GM12878 (cell line): ENCODE results near the gene VGLL4. TPM values are rescaled to one million over a fixed set of nuclear protein-coding genes. Genes with fewer than 3 reads are reported as not detected.

Experiments used
- ATAC-seq: fragments of 200-7000 bp; cut with Tn5 transposase; 3 replicates; pipeline ENCODE4 v1.9.1; 2020; ENCODE audit warnings: mild to moderate bottlenecking, moderate library complexity
- BruUV-seq: library from RNA; stranded (reverse); fragments of 400-500 nt; replicated peaks from 2 replicates; lab custom pipeline; 2021; lab: Mats Ljungman, UMichigan
- CTCF ChIA-PET: fragments of 300-600 bp; sonication (Branson Sonifier 250); formaldehyde crosslinking; extraction: SDS; loops from one replicate; lab custom pipeline; 2021; ENCODE audit warnings: inconsistent platforms; lab: Yijun Ruan, JAX
- POLR2A ChIA-PET: fragments of 350-600 bp; formaldehyde crosslinking; extraction: SDS; loops from one replicate; lab custom pipeline; 2021; ENCODE audit warnings: inconsistent platforms; lab: Charles Lee
- RAD21 ChIA-PET: fragments of 300-600 bp; sonication (Branson Sonifier 250); formaldehyde crosslinking; loops from one replicate; lab custom pipeline; 2023; ENCODE audit warnings: antibody characterized with exemption; ENCODE audit not compliant: unreplicated experiment; lab: Charles Lee
- SMC1A ChIA-PET: fragments of 300-600 bp; sonication (Branson Sonifier 250); formaldehyde crosslinking; loops from one replicate; lab custom pipeline; 2023; ENCODE audit not compliant: unreplicated experiment, uncharacterized antibody; lab: Charles Lee
- DNase-seq: peaks from one replicate; pipeline ENCODE4 v3.0.0-alpha.2; 2011; ENCODE audit warnings: low read depth, low spot score
- FAIRE-seq: peaks from 3 replicates; lab custom pipeline; 2011; peaks lifted over from hg19 to GRCh38; lab: Jason Lieb, UNC
- H2AFZ ChIP-seq: 2 replicates; pipeline ENCODE4 v1.6.0; 2011; ENCODE audit warnings: low read depth, low read length, control low read depth; ENCODE audit not compliant: control insufficient read depth
- H3K27ac ChIP-seq: 2 replicates; pipeline ENCODE4 v1.5.1; 2011; ENCODE audit warnings: control low read depth; ENCODE audit not compliant: control insufficient read depth, insufficient read depth
- H3K27me3 ChIP-seq, 2 experiments: replicated peaks in 1 of 2; 2 replicates each; pipeline versions ENCODE4 v1.6.0 to v1.6.1; 2011; ENCODE audit warnings: low read length in 1 of 2; ENCODE audit not compliant: control insufficient read depth in 2 of 2, insufficient read depth in 2 of 2
- H3K36me3 ChIP-seq, 2 experiments: 2 replicates each; pipeline ENCODE4 v1.5.1; 2011; ENCODE audit warnings: low read length in 1 of 2; ENCODE audit not compliant: control insufficient read depth in 2 of 2, insufficient read depth in 2 of 2
- H3K4me1 ChIP-seq: 2 replicates; pipeline ENCODE4 v1.6.1; 2011; ENCODE audit warnings: mild to moderate bottlenecking, low read length, moderate library complexity, mixed read lengths; ENCODE audit not compliant: control insufficient read depth, insufficient read depth
- H3K4me2 ChIP-seq: 2 replicates; pipeline ENCODE4 v1.6.0; 2011; ENCODE audit warnings: control low read depth; ENCODE audit not compliant: control insufficient read depth, insufficient read depth
- H3K4me3 ChIP-seq: fragments of 200-600 bp; sonication (generic); 2 replicates; pipeline ENCODE4 v1.5.1; 2016
- H3K79me2 ChIP-seq: 2 replicates; pipeline ENCODE4 v1.6.0; 2011; ENCODE audit warnings: low read length; ENCODE audit not compliant: control insufficient read depth, insufficient read depth
- H3K9ac ChIP-seq: 2 replicates; pipeline ENCODE4 v1.8.0; 2011; ENCODE audit warnings: low read length, control low read depth, mixed read lengths; ENCODE audit not compliant: control insufficient read depth, insufficient read depth
- H3K9me3 ChIP-seq: replicated peaks from 3 replicates; pipeline ENCODE4 v1.5.1; 2011; ENCODE audit warnings: mild to moderate bottlenecking, low read length; ENCODE audit not compliant: control insufficient read depth, insufficient read depth
- H4K20me1 ChIP-seq: 2 replicates; pipeline ENCODE4 v1.6.0; 2011; ENCODE audit not compliant: control insufficient read depth, insufficient read depth
- ATF3 ChIP-seq: IDR thresholded peaks from 2 replicates; pipeline ENCODE4 v1.6.1; 2011; ENCODE audit warnings: low read depth, mild to moderate bottlenecking, low read length, moderate library complexity, borderline replicate concordance; ENCODE audit errors: extremely low read depth
- ATF7 ChIP-seq: fragments of 450-650 bp; IDR thresholded peaks from 2 replicates; pipeline ENCODE4 v1.6.1; 2016; ENCODE audit warnings: low read depth, mild to moderate bottlenecking
- ETV6 ChIP-seq, 2 experiments: fragments of 450-650 bp in 1 of 2; IDR thresholded peaks in 1 of 2; conservative IDR thresholded peaks in 1 of 2; 2 replicates each; pipeline ENCODE4 v1.6.1; 2014; ENCODE audit warnings: antibody characterized with exemption in 1 of 2, borderline replicate concordance in 1 of 2, low read depth in 1 of 2, mild to moderate bottlenecking in 1 of 2, moderate library complexity in 1 of 2
- EZH2 ChIP-seq: IDR thresholded peaks from 2 replicates; pipeline ENCODE4 v1.6.1; 2012; ENCODE audit warnings: low read depth, mild to moderate bottlenecking, control low read depth, inconsistent platforms, low read length, borderline replicate concordance; ENCODE audit not compliant: control insufficient read depth
- HDAC2 ChIP-seq: fragments of 200-600 bp; sonication (generic); IDR thresholded peaks from 2 replicates; pipeline ENCODE4 v1.6.1; 2017
- IKZF1 ChIP-seq: fragments of 450-650 bp; conservative IDR thresholded peaks from 2 replicates; pipeline ENCODE4 v1.6.1; 2017; ENCODE audit warnings: antibody characterized with exemption, mild to moderate bottlenecking
- NFXL1 ChIP-seq: fragments of 450-650 bp; IDR thresholded peaks from 2 replicates; pipeline ENCODE4 v1.6.1; 2017; ENCODE audit warnings: antibody characterized with exemption, mild to moderate bottlenecking, borderline replicate concordance
- NFYA ChIP-seq: IDR thresholded peaks from 2 replicates; pipeline ENCODE4 v1.6.1; 2011; ENCODE audit warnings: low read depth, mild to moderate bottlenecking, low read length, improper control_type of control experiment, borderline replicate concordance
- NRF1 ChIP-seq: conservative IDR thresholded peaks from 2 replicates; pipeline ENCODE4 v1.6.1; 2011; ENCODE audit warnings: mild to moderate bottlenecking, low read depth, low read length, improper control_type of control experiment
- RB1 ChIP-seq: fragments of 450-650 bp; formaldehyde crosslinking; IDR thresholded peaks from 2 replicates; pipeline ENCODE4 v1.6.1; 2017; ENCODE audit warnings: mild to moderate bottlenecking, borderline replicate concordance
- RCOR1 ChIP-seq: conservative IDR thresholded peaks from 2 replicates; pipeline ENCODE4 v1.6.1; 2012; ENCODE audit warnings: low read depth, low read length, improper control_type of control experiment
- RELA ChIP-seq: fragments of 450-650 bp; IDR thresholded peaks from 2 replicates; pipeline ENCODE4 v1.8.0; 2014; ENCODE audit warnings: borderline replicate concordance; ENCODE audit not compliant: partially characterized antibody
- TARDBP ChIP-seq: IDR thresholded peaks from 2 replicates; pipeline ENCODE4 v1.6.1; 2016; ENCODE audit warnings: borderline replicate concordance
- TCF12 ChIP-seq: IDR thresholded peaks from 2 replicates; pipeline ENCODE4 v1.6.1; 2011; ENCODE audit warnings: low read depth, mild to moderate bottlenecking, low read length
- ZNF384 ChIP-seq: IDR thresholded peaks from 2 replicates; pipeline ENCODE4 v1.6.1; 2012; ENCODE audit warnings: low read depth, mild to moderate bottlenecking, low read length, improper control_type of control experiment, borderline replicate concordance
- WGBS: methylation state at CpG from one replicate; pipeline ENCODE4 v1.1.6; 2016; ENCODE audit warnings: low lambda C conversion rate; ENCODE audit not compliant: insufficient replicate concordance, insufficient coverage; ENCODE audit errors: missing lambda C conversion rate; 5-methylcytosine and 5-hydroxymethylcytosine counted together
- in situ Hi-C: fragments of 300-500 bp; cut with MboI; formaldehyde crosslinking; loops from 9 replicates; pipeline ENCODE4 v1.14.3; 2018; ENCODE audit warnings: mixed read lengths
- intact Hi-C: fragments of 100-400 bp; cut with micrococcal nuclease; formaldehyde crosslinking; loops from one replicate; pipeline ENCODE4 v1.14.2; 2022; ENCODE audit not compliant: unreplicated experiment
- polyA plus RNA-seq, 11 experiments: library from polyadenylated mRNA; depleted of rRNA in 4 of 11; unstranded in 6 of 11; stranded (reverse) in 5 of 11; fragments of >200 nt; fragmentation: Nextera tagmentation in 4 of 11; fragmentation: Illumina TruSeq in 1 of 11; extraction: Ambion mirVana in 4 of 11; extraction: Trizol in 1 of 11; gene quantifications; 1 replicate in 1 of 11; 2 replicates in 10 of 11; pipeline versions ENCODE4 v1.2.1 to v1.2.3, GENCODE V29; 2011 to 2016; ENCODE audit warnings: inconsistent platforms in 2 of 11, missing spikeins in 2 of 11, low read depth in 1 of 11
- total RNA-seq, 4 experiments: library from RNA; depleted of rRNA in 3 of 4; stranded (reverse); fragments of >200 nt in 3 of 4; fragmentation: Illumina TruSeq in 1 of 4; extraction: Trizol in 1 of 4; gene quantifications; 2 replicates each; pipeline versions ENCODE4 v1.2.1 to v1.2.3, GENCODE V29; 2013 to 2021
- TF ChIP-seq, protein P1 (sequence below): IDR thresholded peaks from 2 replicates; pipeline ENCODE4 v1.6.1; 2012; ENCODE audit warnings: mild to moderate bottlenecking, low read depth, low read length
- TF ChIP-seq, protein P2 (sequence below): IDR thresholded peaks from 2 replicates; pipeline ENCODE4 v1.6.1; 2011; ENCODE audit warnings: low read depth, low read length, improper control_type of control experiment, borderline replicate concordance
- TF ChIP-seq, protein P3 (sequence below): fragments of 450-650 bp; IDR thresholded peaks from 2 replicates; pipeline ENCODE4 v1.6.1; 2016; ENCODE audit warnings: mild to moderate bottlenecking

Gene VGLL4
- total and polyA plus RNA-seq, 10 of the 15 experiments (the other 5 are each of a cell fraction or from before 2014, with no cell fraction given): 0.44 to 38.1 (median 16.1) TPM

- no peak for DNase-seq
- FAIRE-seq: no peak
- H3K4me1 ChIP-seq: no peaks in the 10 kb centered on the region
Observed at GRCh38 chr3:11530153-11530721, 113.5 kb downstream of the VGLL4 start.

More at GRCh38 chr3:11530153-11530721, 113.5 kb downstream of the VGLL4 start:
- ChIA-PET SMC1A (no interaction called here), CTCF (no interaction called here), RAD21 (no interaction called here)
- 94% methylated on average over 11 of the region's 11 CpGs for WGBS
- Histone ChIP-seq H3K9ac (no peak overlapping the region), H3K9me3 (no peaks in the 10 kb centered on the region; the same call in 2 of the 3 replicates), H3K27me3 (no peaks in the 10 kb centered on the region), H2AFZ (no peak overlapping the region), H4K20me1 (no peaks in the 10 kb centered on the region)
- in situ Hi-C loops: no loop called here
- no TSS peak for BruUV-seq
- ATAC-seq: no peak
- TF ChIP-seq RCOR1 (no peak), ETV6 (conservative IDR thresholded peaks at IDR 0.05 in 1 of 2, IDR thresholded peaks at IDR 0.05 in 1 of 2; ENCODE audit: borderline replicate concordance in 1 of 2, low read depth in 1 of 2) (no peak), NFYA (no peak), RB1 (no peak), ATF3 (no peak), NFXL1 (no peak), RELA (no peak), TCF12 (no peak), ATF7 (no peak), EZH2 (no peak), IKZF1 (no peak), NRF1 (no peak), HDAC2 (no peak), TARDBP (no peak), ZNF384 (no peak)
- TF ChIP-seq, protein P1, sequence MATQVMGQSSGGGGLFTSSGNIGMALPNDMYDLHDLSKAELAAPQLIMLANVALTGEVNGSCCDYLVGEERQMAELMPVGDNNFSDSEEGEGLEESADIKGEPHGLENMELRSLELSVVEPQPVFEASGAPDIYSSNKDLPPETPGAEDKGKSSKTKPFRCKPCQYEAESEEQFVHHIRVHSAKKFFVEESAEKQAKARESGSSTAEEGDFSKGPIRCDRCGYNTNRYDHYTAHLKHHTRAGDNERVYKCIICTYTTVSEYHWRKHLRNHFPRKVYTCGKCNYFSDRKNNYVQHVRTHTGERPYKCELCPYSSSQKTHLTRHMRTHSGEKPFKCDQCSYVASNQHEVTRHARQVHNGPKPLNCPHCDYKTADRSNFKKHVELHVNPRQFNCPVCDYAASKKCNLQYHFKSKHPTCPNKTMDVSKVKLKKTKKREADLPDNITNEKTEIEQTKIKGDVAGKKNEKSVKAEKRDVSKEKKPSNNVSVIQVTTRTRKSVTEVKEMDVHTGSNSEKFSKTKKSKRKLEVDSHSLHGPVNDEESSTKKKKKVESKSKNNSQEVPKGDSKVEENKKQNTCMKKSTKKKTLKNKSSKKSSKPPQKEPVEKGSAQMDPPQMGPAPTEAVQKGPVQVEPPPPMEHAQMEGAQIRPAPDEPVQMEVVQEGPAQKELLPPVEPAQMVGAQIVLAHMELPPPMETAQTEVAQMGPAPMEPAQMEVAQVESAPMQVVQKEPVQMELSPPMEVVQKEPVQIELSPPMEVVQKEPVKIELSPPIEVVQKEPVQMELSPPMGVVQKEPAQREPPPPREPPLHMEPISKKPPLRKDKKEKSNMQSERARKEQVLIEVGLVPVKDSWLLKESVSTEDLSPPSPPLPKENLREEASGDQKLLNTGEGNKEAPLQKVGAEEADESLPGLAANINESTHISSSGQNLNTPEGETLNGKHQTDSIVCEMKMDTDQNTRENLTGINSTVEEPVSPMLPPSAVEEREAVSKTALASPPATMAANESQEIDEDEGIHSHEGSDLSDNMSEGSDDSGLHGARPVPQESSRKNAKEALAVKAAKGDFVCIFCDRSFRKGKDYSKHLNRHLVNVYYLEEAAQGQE: no peak
- TF ChIP-seq, protein P2, sequence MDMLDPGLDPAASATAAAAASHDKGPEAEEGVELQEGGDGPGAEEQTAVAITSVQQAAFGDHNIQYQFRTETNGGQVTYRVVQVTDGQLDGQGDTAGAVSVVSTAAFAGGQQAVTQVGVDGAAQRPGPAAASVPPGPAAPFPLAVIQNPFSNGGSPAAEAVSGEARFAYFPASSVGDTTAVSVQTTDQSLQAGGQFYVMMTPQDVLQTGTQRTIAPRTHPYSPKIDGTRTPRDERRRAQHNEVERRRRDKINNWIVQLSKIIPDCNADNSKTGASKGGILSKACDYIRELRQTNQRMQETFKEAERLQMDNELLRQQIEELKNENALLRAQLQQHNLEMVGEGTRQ: no peak
- TF ChIP-seq, protein P3, sequence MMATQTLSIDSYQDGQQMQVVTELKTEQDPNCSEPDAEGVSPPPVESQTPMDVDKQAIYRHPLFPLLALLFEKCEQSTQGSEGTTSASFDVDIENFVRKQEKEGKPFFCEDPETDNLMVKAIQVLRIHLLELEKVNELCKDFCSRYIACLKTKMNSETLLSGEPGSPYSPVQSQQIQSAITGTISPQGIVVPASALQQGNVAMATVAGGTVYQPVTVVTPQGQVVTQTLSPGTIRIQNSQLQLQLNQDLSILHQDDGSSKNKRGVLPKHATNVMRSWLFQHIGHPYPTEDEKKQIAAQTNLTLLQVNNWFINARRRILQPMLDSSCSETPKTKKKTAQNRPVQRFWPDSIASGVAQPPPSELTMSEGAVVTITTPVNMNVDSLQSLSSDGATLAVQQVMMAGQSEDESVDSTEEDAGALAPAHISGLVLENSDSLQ: no peak
- TF ChIP-seq, all 136 proteins: peak for 0
- Histone ChIP-seq H3K79me2 (no peaks in the 10 kb centered on the region), H3K36me3 (no peaks in the 10 kb centered on the region), H3K27ac (no peak overlapping the region), H3K4me2 (no peak overlapping the region), H3K4me3 (no peak overlapping the region)
- intact Hi-C loops: no loop called here
- POLR2A ChIA-PET: no interaction called here
